Prostate gland (tissue), 2 donors: ENCODE measurements around the gene USP8. TPM values are rescaled to one million over a fixed set of nuclear protein-coding genes. Genes with fewer than 3 reads are reported as not detected.

Experiments
- DNase-seq: peaks from one replicate; pipeline ENCODE4 v3.0.0-alpha.2; 2019; ENCODE audit warnings: low spot score
- H3K27ac ChIP-seq, 2 donors: fragments of 200-600 bp; sonication (generic); 2 replicates each; pipeline ENCODE4 v1.5.1; 2017 to 2019
- H3K27me3 ChIP-seq: fragments of 200-600 bp; sonication (generic); replicated peaks from 2 replicates; pipeline ENCODE4 v1.5.1; 2019; ENCODE audit not compliant: insufficient read depth
- H3K36me3 ChIP-seq, 2 donors: fragments of 200-600 bp; sonication (generic); 1 replicate in 1 of 2; 2 replicates in 1 of 2; pipeline versions ENCODE4 v1.5.1 to v1.8.1; 2017 to 2019
- H3K4me1 ChIP-seq: fragments of 200-600 bp; sonication (generic); replicated peaks from 2 replicates; pipeline ENCODE4 v1.5.1; 2019
- H3K4me3 ChIP-seq, 2 donors: fragments of 200-600 bp; sonication (generic); 2 replicates each; pipeline ENCODE4 v1.5.1; 2017 to 2019
- H3K9me3 ChIP-seq: fragments of 200-600 bp; sonication (generic); 2 replicates; pipeline ENCODE4 v1.5.1; 2017
- POLR2A ChIP-seq: fragments of 450-650 bp; IDR thresholded peaks from one replicate; pipeline ENCODE4 v1.6.1; 2016; ENCODE audit warnings: antibody characterized with exemption, mild to moderate bottlenecking
- POLR2AphosphoS5 ChIP-seq: sonication (generic); formaldehyde crosslinking; IDR thresholded peaks from one replicate; pipeline ENCODE4 v1.6.1; 2017; ENCODE audit warnings: antibody characterized with exemption
- WGBS: methylation state at CpG from one replicate; pipeline ENCODE4 v1.1.5; 2018; 5-methylcytosine and 5-hydroxymethylcytosine counted together
- intact Hi-C: fragments of 100-400 bp; cut with DNase I; formaldehyde crosslinking; loops from one replicate; pipeline ENCODE4 v1.14.2; 2022
- small RNA-seq, 2 donors: library from RNA; depleted of rRNA; stranded (forward); fragments of <200 nt; gene quantifications; one replicate each; pipeline ENCODE3, GENCODE V24; 2016
- total RNA-seq, 2 donors: library from RNA; depleted of rRNA; stranded (reverse); fragments of >200 nt; gene quantifications; one replicate each; pipeline ENCODE4 v1.1.0, GENCODE V29; 2016
- TF ChIP-seq, protein P1 (sequence below), 4 experiments: fragments of 200-600 bp in 2 of 4; fragments of 450-650 bp in 2 of 4; sonication (generic) in 2 of 4; IDR thresholded peaks; 1 replicate in 3 of 4; 2 replicates in 1 of 4; pipeline ENCODE4 v1.5.1; 2016 to 2019; ENCODE audit warnings: antibody characterized with exemption in 4 of 4, mild to moderate bottlenecking in 2 of 4, moderate library complexity in 2 of 4

The USP8 gene
- total RNA-seq, 2 donors from 2014 or later: 56.3 to 80.5 TPM

DNA sequence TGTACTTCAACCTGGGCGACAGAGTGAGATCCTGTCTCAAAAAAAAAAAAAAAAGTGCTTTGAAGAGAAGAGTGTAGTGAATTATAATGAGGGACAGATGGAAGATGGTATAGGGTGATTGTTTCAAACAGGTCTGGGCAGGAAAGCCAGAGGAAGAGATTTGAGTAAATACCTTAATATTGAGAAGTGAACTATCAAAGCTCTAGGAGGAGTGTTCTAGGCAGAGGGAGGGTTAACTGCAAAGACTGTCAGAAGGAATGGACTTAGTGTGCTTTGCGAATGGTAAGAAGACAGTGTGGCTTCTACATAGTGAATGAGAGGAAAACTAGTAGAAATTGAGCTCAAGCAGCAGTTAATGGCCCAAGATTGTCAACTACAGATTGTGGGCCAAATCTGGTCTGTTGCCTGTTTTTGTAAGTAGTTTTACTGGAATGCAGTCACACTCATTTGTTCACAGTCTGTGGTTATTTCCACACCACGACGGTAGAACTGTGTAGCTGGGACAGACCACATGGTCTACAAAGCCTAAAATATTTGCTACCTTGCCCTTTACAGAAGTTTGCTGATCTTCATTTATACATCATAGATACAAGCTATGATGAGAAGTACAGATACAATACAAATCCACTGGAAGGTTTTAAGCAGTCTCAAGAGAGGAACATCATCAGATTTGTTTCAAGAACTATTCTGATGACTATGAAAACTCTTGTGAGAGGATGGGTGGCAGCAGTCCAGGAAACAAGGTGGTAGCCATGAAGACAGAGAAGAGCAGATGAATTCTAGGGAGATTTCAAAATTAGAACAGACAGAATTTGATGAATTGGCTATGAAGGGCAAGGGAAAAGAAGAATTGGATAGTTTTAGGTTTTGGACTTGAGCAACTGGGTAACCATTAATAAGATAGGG, 138.8 kb downstream of the USP8 start:
- 55% methylated on average over 4 of the region's 4 CpGs for WGBS
- Histone ChIP-seq H3K4me1 (no peaks in the 10 kb centered on the region), H3K4me3 (no peak overlapping the region), H3K27me3 (no peaks in the 10 kb centered on the region), H3K27ac (no peak overlapping the region), H3K36me3 (no peaks in the 10 kb centered on the region), H3K9me3 (no peaks in the 10 kb centered on the region)
- no peak for TF ChIP-seq POLR2A
- TF ChIP-seq POLR2AphosphoS5: no peak
- TF ChIP-seq, protein P1, sequence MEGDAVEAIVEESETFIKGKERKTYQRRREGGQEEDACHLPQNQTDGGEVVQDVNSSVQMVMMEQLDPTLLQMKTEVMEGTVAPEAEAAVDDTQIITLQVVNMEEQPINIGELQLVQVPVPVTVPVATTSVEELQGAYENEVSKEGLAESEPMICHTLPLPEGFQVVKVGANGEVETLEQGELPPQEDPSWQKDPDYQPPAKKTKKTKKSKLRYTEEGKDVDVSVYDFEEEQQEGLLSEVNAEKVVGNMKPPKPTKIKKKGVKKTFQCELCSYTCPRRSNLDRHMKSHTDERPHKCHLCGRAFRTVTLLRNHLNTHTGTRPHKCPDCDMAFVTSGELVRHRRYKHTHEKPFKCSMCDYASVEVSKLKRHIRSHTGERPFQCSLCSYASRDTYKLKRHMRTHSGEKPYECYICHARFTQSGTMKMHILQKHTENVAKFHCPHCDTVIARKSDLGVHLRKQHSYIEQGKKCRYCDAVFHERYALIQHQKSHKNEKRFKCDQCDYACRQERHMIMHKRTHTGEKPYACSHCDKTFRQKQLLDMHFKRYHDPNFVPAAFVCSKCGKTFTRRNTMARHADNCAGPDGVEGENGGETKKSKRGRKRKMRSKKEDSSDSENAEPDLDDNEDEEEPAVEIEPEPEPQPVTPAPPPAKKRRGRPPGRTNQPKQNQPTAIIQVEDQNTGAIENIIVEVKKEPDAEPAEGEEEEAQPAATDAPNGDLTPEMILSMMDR (IDR thresholded peaks at IDR 0.05): no peak
- DNase-seq: no peak
- intact Hi-C loops: no loop called here

- H3K36me3 ChIP-seq: no peaks in the 10 kb centered on the region
- DNase-seq: no peak
- no peak for TF ChIP-seq POLR2AphosphoS5
- TF ChIP-seq POLR2A: no peak
- TF ChIP-seq, protein P1 (IDR thresholded peaks at IDR 0.05): no peak
- WGBS: 92% methylated on average over 4 of the region's 4 CpGs
- H3K4me3 ChIP-seq: no peak overlapping the region
- intact Hi-C loops: no loop called here
- no peak overlapping the region for H3K27ac ChIP-seq
- H3K9me3 ChIP-seq: no peaks in the 10 kb centered on the region
- H3K27me3 ChIP-seq: no peaks in the 10 kb centered on the region
- H3K4me1 ChIP-seq: no peaks in the 10 kb centered on the region
Observed at GRCh38 chr15:50563756-50564155, 139.6 kb downstream of the USP8 start.

Small RNA genes lying within 50 kb of the gene (small RNA-seq; reads per million reads assigned to genes)
- gene RNA5SP395: 0 to 0.50 reads per million in 2 donors

Other genes with a start within 250 kb of the USP8 start
- 10 to 100 TPM in 1 of 2 donors, 1 to 10 TPM in 1; 4.7 to 22.0 TPM for gene SLC27A2, start 242.2 kb upstream of the USP8 start, total RNA-seq
- 1 to 10 TPM in 1 of 2 donors, not detected in 1; 4.1 TPM for gene HDC, start 158.7 kb upstream of the USP8 start, total RNA-seq
- gene GABPB1, start 69.2 kb upstream of the USP8 start, total RNA-seq: 10 to 100 TPM; 31.8 to 34.1 TPM
- gene USP50, start 122.3 kb downstream of the USP8 start, total RNA-seq: 1 to 10 TPM in 1 of 2 donors, not detected in 1; 3.5 TPM